Right ventricle myocardium superior (tissue), 1 donor: ENCODE results near the gene HMGCL. TPM values are rescaled to one million over a fixed set of nuclear protein-coding genes. Genes with fewer than 3 reads are reported as not detected.
"Not testable (repeated sequence)": the region's sequence is repeated elsewhere in the genome, so short reads cannot be mapped to it uniquely, and the experiment has no call there.

ENCODE experiments used
- ATAC-seq: fragments of 200-7000 bp; cut with Tn5 transposase; one replicate; pipeline ENCODE4 v1.9.1; 2020; ENCODE audit warnings: mild to moderate bottlenecking; ENCODE audit not compliant: poor library complexity
- DNase-seq: peaks from one replicate; pipeline ENCODE4 v3.0.0-alpha.2; 2020
- intact Hi-C: fragments of 100-400 bp; cut with DNase I; formaldehyde crosslinking; loops from one replicate; pipeline ENCODE4 v1.11.2; 2022
- total RNA-seq: library from RNA; stranded (reverse); fragmentation: NEBNext Ultra II Directional; extraction: Animal tissue kit (Norgen Biotek cat#: 25700); gene quantifications from one replicate; pipeline ENCODE4 v1.2.1, GENCODE V29; 2021
- donor health status: DM: no; HTN: yes; CAD: no; lungs with severe emphysema.

The HMGCL gene
- total RNA-seq, 1 donor from 2014 or later: 34.3 TPM

GRCh38 chr1:23791516-23792047 is 33.6 kb downstream of the HMGCL start:
- intact Hi-C loops: no loop called here
- DNase-seq (no peak), ATAC-seq (peak; percentile 2)

- ATAC-seq: peak; percentile 93
- intact Hi-C loops: no loop called here
- DNase-seq: peak; percentile 97
Measured at GRCh38 chr1:23790696-23791515, 34.3 kb downstream of the HMGCL start, which contains the start of gene LYPLA2. TSS of gene LYPLA2 (plus strand) at chr1:23791145. CDS start at chr1:23792683, 1,538 bp downstream.

GRCh38 chr1:23788695-23789094 is 36.5 kb downstream of the HMGCL start:
- ATAC-seq (no peak), DNase-seq (no peak)
- intact Hi-C loops: no loop called here

GRCh38 chr1:23787701-23788100 is 37.5 kb downstream of the HMGCL start:
- intact Hi-C loops: no loop called here
- DNase-seq (no peak), ATAC-seq (no peak)

GRCh38 chr1:23784846-23785245 is 40.4 kb downstream of the HMGCL start:
- ATAC-seq (no peak), DNase-seq (no peak)
- intact Hi-C loops: no loop called here

GRCh38 chr1:23783141-23783540 is 42.1 kb downstream of the HMGCL start:
- intact Hi-C loops, DNase-seq, ATAC-seq: not testable (repeated sequence)

- intact Hi-C loops: no loop called here
- DNase-seq (no peak), ATAC-seq (no peak)
Measured at GRCh38 chr1:23779826-23780371, 45.3 kb downstream of the HMGCL start.

GRCh38 chr1:23777979-23778814 is 47.0 kb downstream of the HMGCL start, which contains the start of gene PITHD1:
TSS of gene PITHD1 (plus strand) at chr1:23778418. CDS start at chr1:23778516, 98 bp downstream.
- ATAC-seq: peak; percentile 93
- intact Hi-C loops: no loop called here

GRCh38 chr1:23776217-23776616 is 49.0 kb downstream of the HMGCL start:
- intact Hi-C loops: no loop called here
- DNase-seq (no peak), ATAC-seq (no peak)

More at GRCh38 chr1:23777979-23778814, 47.0 kb downstream of the HMGCL start, which contains the start of gene PITHD1:
- peak; percentile 90 for DNase-seq

- no peak for DNase-seq
- intact Hi-C loops: loop anchor here (5.0 kb wide), 1 partner anchor 93 kb away; the partner anchor contains the start of gene FUCA1
- ATAC-seq: no peak
Measured at GRCh38 chr1:23774174-23774880, 50.9 kb downstream of the HMGCL start.

GRCh38 chr1:23772854-23773242 is 52.4 kb downstream of the HMGCL start:
- ATAC-seq (no peak), DNase-seq (no peak)
- intact Hi-C loops: loop anchor here (5.0 kb wide), 1 partner anchor 94 kb away; the partner anchor contains the start of gene FUCA1

GRCh38 chr1:23772049-23772853 is 53.0 kb downstream of the HMGCL start:
- ATAC-seq: peak; percentile 84
- intact Hi-C loops: loop anchor here (5.0 kb wide), 1 partner anchor 95 kb away; the partner anchor contains the start of gene FUCA1
- peak; percentile 92 for DNase-seq

GRCh38 chr1:23768733-23769132 is 56.5 kb downstream of the HMGCL start:
- no peak for DNase-seq
- ATAC-seq: peak; percentile 59

GRCh38 chr1:23763041-23763577 is 62.1 kb downstream of the HMGCL start:
- intact Hi-C loops: no loop called here
- ATAC-seq (no peak), DNase-seq (no peak)

More at GRCh38 chr1:23768733-23769132, 56.5 kb downstream of the HMGCL start:
- intact Hi-C loops: no loop called here

- ATAC-seq (peak; percentile 71), DNase-seq (no peak)
- intact Hi-C loops: no loop called here
Measured at GRCh38 chr1:23759277-23759676, 66.0 kb downstream of the HMGCL start.

- intact Hi-C loops: no loop called here
- DNase-seq: no peak
- no peak for ATAC-seq
Measured at GRCh38 chr1:23757812-23758211, 67.4 kb downstream of the HMGCL start.

- intact Hi-C loops: no loop called here
- ATAC-seq: no peak
Measured at GRCh38 chr1:23756676-23757075, 68.6 kb downstream of the HMGCL start.

More at GRCh38 chr1:23756676-23757075, 68.6 kb downstream of the HMGCL start:
- no peak for DNase-seq
